A172 (cell line): ENCODE results near the gene OSTN. TPM values are rescaled to one million over a fixed set of nuclear protein-coding genes. Genes with fewer than 3 reads are reported as not detected.
"Not testable (repeated sequence)": the region's sequence is repeated elsewhere in the genome, so short reads cannot be mapped to it uniquely, and the experiment has no call there.

ENCODE experiments used
- DNase-seq: peaks from one replicate; pipeline ENCODE4 v3.0.0-alpha.2; 2015; ENCODE audit warnings: low spot score
- total RNA-seq: library from RNA; depleted of rRNA; stranded (reverse); fragments of >200 nt; shearing (Covaris generic); gene quantifications from 2 replicates; pipeline ENCODE4 v1.2.3, GENCODE V29; 2014; rRNA removed

Gene OSTN
- not detected in 2 replicates for total RNA-seq

DNA sequence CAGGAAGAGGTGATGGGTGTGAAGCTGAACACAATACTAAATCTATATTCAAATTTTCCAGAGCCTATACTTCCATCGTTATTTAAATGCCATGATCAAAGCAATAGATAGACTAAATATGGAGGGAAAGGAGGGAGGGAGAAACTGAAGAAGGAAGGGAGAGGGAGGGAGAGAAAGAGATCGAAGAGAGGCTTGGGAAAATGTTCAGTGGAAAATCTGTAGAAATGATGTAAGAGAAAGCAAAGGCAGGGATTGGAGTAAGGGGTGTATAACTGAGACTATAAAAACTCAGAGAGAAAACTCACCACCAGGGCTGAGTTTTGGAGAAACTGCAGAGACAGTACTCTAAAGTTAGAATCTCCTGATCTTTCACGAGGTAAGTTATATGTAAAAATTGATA is at the start of gene OSTN:
TSS of gene OSTN (plus strand) at position 310 of the 400 bp plus-strand sequence. CDS start 13,292 bp downstream, outside the sequence.
- no peak for DNase-seq

DNA sequence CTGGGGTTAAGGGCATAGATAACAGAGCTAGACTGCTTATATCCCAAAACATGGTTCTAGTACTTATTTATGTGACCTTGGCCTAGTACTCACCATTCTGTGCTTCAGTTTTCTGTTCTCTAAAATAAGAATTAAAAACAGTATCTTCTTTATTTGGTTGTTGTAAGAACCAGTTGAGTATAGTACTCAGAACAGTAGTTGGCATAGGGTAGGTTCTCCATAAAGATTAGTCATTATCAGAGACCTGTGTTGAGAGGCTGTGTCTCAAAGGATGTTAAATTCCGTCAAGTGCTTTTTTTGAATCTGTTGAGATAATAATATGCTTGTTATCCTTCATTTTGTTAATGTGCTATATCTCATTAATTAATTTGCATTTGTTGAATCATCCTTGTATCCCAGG is 47.4 kb upstream of the OSTN start:
- DNase-seq: no peak

DNA sequence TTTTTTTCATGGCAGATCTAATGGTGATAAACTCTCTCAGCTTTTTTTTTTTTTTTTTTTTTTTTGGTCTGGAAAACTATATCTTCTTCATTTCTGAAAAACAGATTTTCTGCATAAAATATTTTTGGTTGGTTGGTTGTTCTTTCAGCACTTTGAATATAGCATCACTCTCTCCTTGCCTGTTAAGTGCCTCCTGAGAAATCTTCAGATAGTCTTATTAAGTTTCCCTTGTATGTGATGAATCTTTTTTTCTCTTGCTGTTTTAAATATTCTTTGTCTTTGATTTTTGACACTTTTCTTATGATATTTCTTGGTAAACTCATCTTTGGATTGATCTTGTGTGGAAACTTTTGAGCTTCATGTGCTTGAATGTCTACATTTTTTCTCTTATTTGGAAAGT is 44.2 kb upstream of the OSTN start:
- DNase-seq: no peak

GRCh38 chr3:191158247-191158646 is 40.8 kb upstream of the OSTN start:
- no peak for DNase-seq

GRCh38 chr3:191158815-191159214 is 40.2 kb upstream of the OSTN start:
- DNase-seq: no peak

DNA sequence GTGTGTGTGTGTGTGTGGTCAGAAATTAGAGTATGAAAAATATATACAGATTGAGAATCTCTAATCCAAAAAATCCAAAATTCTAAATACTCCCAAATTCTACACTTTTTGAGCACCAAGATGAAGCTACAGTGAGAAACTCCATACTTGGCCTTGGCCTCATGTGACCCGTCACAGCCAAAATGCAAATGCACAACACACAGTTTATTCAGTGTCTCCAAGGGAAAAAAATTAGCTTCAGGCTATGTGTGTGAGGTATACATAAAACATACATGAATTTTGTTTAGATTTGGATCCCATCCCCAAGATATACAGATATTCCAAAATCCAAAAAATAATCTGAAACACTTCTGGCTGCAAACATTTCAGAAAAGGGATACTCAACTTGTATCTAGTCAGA is 33.2 kb upstream of the OSTN start:
- no peak for DNase-seq

DNA sequence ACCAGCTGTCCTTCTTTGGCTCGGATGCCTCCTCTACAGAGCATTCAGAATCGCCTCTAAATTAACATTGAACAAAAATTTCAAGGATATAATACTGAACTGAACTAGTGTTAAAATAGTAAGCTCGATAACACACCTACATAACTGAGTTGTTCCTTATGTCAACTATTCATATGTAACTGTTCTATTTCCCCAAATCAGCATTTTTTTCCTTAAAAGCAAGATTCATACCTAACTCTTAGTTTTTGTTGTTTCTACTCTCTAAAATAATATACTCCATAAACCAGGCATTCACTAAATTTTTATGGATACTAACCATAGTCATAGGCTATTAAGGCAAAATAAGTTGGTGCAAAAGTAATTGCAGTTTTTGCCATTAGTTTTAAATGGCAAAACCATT is 32.7 kb upstream of the OSTN start:
- DNase-seq: no peak

GRCh38 chr3:191169566-191169965 is 29.5 kb upstream of the OSTN start:
- DNase-seq: no peak

DNA sequence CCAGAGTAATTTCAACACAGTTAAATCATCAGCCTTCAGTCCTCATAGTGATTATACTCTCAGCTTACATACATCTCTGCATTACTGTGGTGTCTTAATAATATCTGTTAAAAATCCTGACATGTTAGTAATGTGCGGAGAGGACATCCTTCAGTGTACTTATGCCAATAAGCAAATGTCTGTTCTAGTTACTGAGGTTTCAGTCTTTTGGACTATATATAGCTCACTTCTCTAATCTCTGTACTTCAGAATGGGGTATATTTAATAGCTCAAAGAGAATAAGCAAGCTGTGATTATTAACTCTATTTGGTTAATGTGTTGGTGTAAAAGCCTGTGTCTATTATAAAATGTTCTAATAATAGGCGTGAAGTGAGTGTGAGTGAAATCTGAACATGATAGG is 28.9 kb upstream of the OSTN start:
- DNase-seq: no peak

DNA sequence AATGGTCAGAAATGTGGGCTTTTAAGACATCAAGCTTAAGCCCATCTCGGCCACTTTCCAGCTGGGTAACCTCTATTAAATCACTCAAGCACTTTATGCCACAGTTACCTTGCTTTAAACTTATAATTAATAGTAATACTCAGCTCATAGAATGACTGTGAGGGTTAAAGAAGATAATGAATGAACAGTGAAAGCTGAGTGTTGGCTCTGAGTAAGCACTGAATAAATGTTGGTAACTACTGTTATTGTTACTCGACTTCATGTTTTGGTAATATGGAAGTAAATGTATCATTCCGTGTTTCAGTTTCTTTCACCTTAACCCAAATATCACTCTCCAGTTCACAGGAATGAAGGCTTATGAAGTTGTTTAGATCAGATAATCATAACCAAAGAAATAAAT is 23.9 kb upstream of the OSTN start:
- no peak for DNase-seq

DNA sequence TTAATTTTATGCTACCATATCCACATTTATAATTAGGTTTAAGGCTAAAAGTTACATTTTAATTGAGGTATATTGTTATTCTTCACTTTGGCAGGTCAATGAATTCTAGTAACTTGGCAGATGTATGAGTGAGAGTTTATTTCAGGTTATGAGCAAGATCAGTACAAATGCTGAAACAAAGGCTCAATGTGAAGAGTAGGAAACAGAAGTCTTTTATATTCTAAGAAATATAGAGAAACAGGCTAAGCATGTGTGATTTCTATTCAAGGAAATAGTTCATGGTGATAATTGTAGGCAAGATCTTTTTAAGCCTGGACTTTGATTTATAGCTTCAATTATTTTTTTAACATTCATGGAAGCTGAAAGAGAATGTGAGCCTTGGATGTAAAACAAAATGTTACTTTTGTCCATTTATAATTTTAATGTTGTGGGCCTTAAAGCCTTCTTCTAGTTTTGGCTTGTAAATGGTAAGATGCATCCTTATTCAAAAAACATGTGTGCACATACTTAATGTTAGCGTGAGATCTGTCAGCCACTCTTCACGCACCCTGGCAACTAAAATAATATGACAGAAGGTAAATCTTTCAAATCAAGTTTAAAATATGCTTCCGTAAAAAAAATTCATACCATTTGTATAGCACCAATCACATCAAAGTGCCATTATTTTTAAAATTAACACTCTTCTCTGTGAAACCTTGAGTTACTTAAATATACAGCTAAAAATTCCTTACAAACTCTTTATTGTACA is 22.8 kb upstream of the OSTN start:
- no peak for DNase-seq

DNA sequence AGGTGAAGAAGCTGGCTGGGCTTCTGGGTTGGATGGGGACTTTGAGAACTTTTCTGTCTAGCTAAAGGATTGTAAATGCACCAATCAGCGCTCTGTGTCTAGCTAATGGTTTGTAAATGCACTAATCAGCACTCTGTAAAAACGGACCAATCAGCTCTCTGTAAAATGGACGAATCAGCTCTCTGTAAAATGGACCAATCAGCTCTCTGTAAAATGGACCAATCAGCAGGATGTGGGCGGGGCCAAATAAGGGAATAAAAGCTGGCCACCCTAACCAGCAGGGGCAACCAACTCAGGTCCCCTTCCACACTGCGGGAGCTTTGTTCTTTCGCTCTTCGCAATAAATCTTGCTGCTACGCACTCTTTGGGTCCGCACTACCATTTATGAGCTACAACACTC is 13.7 kb upstream of the OSTN start:
- DNase-seq: not testable (repeated sequence)

DNA sequence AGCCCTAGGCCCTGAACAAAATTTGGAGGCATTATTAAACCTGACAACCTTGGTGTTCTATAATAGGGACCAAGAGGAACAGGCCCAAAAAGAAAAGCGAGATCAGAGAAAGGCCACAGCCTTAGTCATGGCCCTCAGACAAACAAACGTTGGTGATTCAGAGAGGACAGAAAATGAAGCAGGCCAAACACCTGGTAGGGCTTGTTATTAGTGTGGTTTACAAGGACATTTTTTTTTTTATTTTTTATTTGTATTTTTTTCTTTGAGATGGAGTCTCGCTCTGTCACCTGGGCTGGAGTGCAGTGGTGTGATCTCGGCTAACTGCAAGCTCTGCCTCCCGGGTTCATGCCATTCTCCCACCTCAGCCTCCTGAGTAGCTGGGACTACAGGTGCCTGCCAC is 10.8 kb upstream of the OSTN start:
- DNase-seq: not testable (repeated sequence)

- not testable (repeated sequence) for DNase-seq
Observed at GRCh38 chr3:191192270-191192669, 6.8 kb upstream of the OSTN start.

- no peak for DNase-seq
Observed at GRCh38 chr3:191192941-191193340, 6.1 kb upstream of the OSTN start.

DNA sequence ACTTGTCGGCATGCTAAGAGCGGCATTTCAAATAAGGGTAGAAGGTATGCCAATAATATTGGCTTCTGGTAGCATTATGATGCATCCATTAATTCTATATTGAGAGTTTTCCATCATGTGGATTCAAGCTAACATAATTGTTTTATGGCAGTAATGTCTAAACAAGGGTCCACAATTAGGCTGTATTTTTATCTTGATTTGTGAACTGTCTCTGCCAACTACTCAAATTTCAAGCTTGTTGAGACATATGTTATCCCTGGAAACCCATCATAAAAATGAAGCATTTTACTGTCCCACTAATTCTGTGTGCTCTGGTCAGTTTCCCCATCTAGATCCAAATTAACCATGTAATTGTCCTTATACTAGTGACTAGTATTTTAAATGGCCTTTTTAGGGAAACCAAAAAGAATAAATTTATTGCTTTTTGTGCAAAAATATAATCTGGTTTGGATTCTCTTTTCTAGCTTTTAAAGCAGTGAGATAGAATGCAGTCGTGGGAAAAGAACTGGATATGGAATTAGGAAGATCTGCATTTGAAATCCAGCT is 1.2 kb upstream of the OSTN start:
- no peak for DNase-seq

- no peak for DNase-seq
Observed at GRCh38 chr3:191198480-191198879, 561 bp upstream of the OSTN start.

GRCh38 chr3:191210032-191210431 is 11.0 kb downstream of the OSTN start:
- DNase-seq: no peak

DNA sequence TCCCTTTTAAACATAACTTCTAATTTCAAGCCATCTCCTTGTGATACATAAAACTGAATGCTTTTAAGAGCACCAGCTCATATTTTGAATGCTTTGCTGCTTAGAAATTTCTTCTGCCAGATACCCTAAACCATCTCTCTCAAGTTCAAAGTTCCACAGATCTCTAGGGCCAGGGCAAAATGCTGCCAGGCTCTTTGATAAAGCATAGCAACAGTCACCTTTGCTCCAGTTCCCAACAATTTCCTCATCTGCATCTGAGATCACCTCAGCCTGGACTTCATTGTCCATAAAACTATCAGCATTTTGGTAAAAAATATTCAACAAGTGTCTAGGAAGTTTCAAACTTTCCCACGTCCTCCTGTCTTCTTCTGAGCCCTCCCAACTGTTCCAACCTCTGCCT is 17.5 kb downstream of the OSTN start:
- DNase-seq: no peak

GRCh38 chr3:191217301-191217700 is 18.3 kb downstream of the OSTN start:
- no peak for DNase-seq

- peak; percentile 12 for DNase-seq
Observed at GRCh38 chr3:191220908-191221307, 21.9 kb downstream of the OSTN start.

- DNase-seq: no peak
Observed at GRCh38 chr3:191221638-191222037, 22.6 kb downstream of the OSTN start.

- DNase-seq: no peak
Observed at GRCh38 chr3:191227541-191227940, 28.5 kb downstream of the OSTN start.

- no peak for DNase-seq
Observed at GRCh38 chr3:191234216-191234615, 35.2 kb downstream of the OSTN start.
